Measurements from ENCODE around the gene ADAP2.
"Not testable (repeated sequence)": the region's sequence is repeated elsewhere in the genome, so short reads cannot be mapped to it uniquely, and the experiment has no call there.

Gene ADAP2, protein sequence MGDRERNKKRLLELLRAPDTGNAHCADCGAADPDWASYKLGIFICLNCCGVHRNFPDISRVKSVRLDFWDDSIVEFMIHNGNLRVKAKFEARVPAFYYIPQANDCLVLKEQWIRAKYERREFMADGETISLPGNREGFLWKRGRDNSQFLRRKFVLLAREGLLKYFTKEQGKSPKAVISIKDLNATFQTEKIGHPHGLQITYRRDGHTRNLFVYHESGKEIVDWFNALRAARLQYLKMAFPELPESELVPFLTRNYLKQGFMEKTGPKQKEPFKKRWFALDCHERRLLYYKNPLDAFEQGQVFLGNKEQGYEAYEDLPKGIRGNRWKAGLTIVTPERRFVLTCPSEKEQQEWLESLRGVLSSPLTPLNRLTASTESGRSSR

DNA sequence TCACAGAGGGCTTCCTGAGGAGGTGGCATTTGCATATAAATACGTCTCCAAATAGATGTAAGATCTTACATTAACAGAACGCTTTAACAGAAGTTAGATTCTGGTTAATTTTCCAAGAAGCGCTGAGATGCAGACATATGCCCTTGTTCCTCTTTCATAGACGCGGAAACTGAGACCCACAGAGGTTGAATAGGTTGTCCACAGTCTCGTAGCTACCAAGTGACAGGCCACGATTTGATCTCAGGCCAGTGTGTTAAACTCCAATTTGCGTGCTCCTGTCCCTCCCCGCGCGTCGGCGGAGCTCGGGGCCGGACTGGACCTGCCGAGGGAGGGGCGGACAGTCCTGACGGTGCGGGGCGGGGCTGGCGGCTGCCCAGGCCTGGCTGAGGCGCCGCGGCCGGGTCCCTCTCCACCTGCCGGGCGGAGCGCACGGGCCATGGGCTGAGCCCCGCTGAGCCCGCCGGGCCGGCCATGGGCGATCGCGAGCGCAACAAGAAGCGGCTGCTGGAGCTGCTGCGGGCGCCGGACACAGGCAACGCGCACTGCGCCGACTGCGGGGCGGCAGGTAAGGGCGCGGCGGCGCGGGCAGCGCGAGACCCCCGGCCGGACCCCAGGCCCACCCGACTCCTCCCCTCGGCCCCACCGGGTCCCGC lies at the start of gene ADAP2:
Gene ADAP2 (plus strand): TSS at position 402 of the 653 bp plus-strand sequence. CDS start 70 bp downstream, at position 472.
- DNase-seq = no peak

DNA sequence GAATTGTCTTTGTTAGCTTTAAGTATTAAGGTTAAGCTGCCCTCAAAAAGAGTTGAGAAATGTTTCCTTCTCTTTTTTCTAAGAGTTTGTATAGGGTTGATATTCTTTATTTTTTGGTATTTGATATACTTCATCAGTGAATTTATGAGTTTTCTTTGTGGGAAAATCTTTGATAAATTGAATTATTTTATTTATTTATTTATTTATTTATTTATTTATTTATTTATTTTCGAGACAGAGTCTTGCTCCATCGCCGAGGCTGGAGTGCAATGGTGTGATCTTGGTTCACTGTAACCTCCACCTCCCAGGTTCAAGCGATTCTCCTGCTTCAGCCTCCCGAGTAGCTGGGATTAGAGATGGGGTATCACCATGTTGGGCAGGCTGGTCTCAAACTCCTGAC lies 35.6 kb upstream of the ADAP2 start:
- DNase-seq = no peak

DNA sequence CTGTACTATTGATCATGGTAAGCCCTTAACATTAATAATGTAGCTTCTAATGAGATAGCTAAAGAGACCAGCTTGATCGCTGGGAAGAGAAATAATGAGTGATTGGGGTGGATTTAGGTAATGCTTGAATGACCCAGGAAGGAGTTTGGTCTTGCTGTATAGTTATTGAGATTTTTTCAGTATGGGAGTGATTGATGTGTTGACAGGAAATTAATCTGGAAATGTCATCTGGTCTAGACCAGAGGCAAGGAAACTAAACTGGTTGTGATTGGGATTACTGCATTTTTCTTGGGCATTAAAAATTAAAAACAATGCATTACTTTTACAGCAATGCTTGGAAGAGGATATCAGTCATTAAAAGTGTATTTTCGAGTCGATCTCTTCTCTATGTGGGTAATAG lies 27.5 kb upstream of the ADAP2 start:
- no peak for DNase-seq

DNA sequence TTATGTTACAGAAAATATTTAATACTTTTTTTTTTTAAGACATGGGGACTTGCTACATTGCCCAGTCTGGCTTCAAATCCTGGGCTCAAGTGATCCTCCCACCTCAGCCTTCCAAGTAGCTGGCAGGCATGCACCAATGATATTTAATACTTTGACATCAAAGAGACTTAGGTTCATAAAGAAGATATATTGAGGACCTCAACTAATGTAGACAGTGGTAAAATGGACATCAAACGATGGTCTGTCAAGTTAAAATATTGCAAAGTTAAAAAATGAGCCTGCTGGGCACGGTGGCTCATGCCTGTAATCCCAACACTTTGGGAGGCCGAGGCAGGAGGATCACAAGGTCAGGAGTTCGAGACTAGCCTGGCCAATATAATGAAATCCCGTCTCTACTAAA lies 24.4 kb upstream of the ADAP2 start:
- no peak for DNase-seq

DNA sequence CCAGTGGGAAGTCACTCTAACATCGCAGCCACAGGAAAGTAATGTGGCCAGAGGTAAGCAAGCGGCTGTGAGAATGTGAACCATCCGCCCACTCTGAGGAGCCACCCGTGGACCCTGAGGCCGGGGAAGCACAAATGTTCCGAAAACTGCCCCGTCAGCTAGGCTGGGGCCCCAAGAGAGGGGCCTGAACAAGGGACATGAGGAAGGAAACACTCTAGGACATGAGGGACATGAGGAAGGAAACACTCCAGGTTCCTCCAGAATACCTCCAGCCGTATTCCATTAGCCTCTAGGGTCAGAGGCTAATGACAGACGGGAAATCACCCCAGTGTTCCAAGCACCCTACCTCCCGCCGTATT lies 16.0 kb upstream of the ADAP2 start:
- DNase-seq = peak; percentile 42

DNA sequence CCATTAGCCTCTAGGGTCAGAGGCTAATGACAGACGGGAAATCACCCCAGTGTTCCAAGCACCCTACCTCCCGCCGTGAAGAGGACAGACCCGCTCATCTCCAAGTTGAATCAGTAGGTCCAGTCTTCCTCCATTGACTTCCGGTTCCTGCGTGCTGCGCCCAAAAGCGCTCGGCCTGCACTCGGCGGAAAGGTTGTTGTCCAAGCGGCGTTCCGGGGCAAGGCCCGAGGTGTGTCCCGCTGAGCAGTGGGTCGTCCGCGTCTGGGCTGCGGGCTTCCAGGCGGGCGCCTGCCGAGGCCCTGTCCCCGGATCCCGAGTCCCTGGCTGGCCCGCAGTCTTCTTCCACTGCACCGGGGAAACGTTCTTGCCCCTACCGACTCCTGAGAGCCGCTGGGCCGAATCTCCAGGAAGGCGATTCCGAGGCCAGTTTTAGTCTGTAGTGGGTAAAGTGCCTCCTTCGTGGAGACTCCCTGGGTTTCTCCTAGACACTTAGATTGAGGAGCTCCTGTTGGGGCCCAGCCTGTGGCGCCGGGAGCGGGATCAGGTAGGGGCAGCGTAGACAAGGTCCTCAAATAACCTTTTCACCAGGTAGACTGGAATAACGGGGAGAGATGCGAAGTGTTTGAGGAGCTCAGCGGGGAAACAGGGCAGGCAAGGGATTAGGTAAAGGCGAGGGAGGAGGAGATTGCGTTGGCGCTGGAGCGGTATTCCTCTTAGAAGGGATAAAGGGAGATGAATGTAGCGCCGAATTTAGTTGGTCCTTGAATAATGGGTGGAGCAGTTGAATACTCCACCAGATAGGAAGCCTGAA lies 15.4 kb upstream of the ADAP2 start, which contains the start of gene TEFM:
Gene TEFM (minus strand): TSS at position 138 of the 811 bp plus-strand sequence. CDS start 40 bp downstream, at position 98.
- peak; percentile 82 for DNase-seq

DNA sequence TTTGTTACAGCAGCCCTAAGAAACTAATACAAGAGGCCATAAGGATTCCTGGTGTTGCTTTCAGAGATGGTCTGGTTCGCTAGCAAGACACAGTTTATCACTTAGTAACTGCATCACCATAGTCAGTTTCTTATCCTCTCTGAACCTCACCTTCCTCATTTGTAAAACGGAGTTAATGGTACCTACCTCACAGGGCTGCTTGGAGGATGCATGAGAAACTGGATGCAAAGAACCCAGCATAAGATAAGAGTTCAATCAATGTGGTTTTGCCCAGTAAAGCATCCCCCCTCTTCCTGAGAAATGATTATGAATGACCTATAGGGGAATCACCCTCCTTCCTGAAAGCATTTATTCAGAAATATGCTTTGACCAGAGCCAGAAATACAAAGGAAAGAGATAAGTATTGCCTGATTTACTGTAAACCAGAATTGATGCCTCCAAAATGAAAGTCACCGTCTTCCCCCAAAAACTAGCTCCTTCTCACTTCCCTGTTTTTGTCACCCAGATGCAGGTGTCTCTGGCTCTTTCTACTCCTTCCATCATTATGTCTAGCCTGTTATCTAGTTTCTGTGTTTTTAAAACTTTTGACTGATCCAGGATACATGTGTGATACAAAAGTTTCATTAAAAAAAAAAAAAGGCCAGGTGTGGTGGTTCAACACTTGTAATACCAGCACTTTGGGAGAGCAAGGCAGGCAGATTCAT lies 12.9 kb upstream of the ADAP2 start:
- DNase-seq = no peak

DNA sequence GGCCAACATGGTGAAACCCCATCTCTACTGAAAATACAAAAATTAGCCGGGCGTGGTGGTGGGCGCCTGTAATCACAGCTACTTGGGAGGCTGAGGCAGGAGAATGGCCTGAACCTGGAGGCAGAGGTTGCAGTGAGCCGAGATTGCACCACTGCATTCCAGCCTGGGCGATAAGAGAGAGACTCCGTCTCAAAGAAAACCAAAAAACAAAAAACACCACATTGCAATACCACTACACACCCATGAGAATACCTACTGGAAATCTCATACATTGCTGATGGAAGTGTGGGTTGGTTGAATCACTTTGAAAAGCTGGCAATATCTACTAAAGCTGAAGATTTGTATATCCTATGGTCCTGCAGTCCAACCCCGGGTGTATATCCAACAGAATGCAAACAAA lies 11.6 kb upstream of the ADAP2 start:
- not testable (repeated sequence) for DNase-seq

DNA sequence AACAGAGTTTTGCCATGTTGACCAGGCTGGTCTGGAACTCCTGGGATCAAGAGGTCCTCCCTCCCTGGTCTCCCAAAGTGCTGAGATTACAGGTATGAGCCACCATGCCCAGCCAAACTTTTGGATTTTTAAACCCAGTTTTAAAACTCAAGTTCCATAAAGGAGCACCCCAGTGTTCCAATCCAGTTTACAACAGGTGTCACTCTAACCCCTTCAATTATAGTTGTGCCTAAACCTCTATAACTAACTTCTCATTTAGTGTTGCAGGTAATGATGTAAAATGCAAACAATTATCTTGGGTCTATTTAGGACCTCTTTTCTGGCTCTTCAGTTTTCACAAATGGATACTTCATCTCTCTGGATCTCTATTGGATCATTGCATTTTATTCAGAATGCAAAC lies 7.8 kb upstream of the ADAP2 start:
- DNase-seq = no peak

DNA sequence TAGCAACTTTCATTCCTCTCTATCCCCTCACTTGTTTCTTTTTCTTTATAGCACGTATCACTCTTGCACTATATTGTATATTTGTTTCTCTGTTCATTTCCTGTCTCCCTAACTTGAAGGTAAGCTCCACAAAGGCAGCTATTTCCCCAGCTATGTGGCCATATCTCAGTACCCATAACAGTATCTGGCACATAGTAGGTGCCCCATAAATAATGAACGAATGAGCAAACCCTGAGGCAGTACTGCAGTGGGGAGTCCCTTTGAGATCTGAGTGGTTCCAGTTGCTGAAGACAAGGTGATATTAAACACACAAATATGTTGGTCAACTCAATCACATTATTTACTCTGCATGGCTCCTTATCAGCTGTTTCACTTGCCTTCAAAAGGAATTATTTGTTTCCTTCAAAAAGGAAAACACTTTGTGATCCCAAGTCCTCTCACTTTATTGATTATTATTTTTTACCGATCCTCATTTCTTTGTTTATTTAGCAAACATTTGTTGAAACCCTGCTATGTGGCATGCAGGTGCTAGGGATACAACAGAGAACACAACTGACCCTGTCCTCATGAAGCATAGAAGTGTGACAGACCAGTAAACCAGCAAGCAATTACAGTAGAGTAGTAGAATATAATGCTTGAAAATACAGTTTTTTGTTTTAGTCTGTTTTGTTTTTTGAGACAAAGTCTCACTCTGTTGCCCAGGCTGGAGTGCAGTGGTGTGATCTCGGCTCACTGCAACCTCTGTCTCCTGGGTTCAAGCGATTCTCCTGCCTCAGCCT lies 5.7 kb upstream of the ADAP2 start:
- DNase-seq = no peak

DNA sequence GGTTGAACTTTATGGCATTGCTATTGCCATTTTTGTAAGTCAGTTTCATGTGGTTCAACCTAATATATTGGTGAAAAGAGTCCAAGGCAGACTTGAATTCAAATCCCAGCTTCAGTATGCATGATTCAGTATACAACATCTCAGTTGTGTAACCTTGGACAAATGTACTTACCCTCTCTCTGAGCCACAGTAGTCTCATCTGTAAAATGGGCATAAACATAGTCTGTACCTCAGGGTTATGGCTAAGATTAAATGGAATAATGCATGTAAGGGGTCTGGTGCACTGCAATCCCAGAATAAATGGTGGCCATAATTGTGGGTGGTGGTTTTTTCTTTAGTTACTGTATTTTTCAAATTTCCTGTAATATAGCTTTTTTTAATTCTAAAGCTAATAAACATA lies 4.7 kb upstream of the ADAP2 start:
- no peak for DNase-seq

DNA sequence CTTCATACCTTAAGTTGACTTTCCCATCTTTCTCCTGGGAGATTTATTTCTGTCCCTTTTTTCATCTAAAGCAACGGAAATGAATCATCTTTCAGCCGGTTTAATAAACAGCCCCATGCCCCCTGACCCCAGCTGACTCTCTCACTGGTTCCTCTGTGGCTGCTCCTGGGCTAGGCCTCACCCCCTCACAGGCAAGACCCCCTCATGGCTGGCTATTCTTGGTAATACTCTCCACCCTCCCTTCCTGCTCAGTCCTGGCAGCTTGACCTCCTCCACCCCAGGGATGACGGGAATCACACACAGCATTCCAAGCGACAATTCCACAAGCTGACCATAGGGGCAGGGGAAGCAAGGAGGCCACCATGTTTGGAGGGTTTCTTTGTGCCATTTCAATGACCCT lies 1.5 kb upstream of the ADAP2 start:
- DNase-seq = no peak

DNA sequence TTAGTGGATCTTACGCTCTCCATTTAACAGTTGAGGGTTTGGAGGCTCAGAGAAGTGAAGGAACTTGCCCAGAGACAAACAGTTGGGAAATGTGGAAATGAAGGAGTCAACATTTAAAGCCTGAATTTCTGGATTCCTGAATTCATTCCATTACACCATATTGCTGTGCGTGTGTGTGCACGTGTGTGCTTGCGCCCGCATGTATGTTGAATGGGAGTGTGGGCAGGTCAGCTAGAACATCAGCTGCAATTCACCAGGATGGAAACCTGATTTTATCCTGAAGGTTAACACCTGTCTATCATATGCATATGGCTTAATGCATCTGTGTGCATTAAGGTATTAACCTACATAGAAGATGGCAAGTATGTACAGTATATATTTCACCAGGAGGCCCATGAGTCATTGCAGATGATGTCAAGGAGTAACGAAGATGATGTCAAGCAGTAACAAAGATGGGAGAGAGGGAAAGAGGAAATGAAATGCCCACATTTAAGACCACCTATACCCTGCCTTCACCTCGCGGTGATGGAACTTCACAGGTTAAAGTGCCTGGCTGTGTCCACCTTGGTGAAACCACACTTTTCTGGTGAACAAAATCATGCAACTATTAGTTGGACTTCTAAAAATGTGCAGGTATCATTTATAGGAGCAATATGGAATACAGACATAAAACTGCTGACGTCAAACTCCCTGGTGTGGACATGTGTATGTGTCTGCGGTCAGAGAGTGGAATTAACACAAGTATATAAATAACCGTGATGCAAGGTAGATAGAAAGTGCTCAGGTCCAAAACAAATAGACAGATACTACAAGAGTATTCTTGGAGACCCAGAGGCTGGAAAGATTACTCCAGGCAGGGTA lies 832 bp upstream of the ADAP2 start:
- no peak for DNase-seq

DNA sequence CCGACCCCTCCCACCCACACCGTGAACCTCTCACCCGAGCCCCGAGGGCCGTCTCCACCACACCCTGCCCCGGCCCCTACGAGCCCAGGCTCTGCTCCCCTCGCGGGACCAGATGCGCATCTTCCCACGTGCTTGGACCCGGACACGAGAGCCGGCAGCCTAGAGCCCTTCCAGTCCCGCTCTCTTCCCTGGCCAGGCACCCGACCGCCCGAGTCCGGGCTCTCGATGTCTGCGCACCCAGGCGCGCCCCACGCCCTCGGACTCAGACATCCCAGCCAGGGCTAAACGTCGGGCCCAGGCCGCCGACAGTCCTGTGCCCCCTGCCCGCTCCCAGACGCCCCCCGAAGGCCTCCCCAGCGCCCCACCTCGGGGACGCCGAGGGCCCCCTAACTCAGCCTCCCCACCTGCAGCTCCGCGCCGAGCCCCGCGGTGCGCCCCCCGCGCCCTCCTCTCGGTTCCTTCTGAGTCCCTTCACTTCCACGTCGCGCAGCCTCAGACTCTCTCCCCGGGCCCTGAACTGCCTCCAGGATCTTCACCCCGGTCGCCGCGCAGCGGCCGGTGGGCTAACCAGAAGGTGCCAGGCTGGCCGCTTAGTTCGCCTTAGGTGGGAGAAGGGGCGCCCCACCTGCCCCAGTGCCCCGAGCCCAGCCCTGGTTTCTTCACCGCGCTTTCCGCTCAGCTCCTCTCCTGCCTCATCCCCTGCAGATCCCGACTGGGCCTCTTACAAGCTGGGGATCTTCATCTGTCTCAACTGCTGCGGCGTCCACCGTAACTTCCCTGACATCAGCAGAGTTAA lies 688 bp downstream of the ADAP2 start:
- DNase-seq = no peak

DNA sequence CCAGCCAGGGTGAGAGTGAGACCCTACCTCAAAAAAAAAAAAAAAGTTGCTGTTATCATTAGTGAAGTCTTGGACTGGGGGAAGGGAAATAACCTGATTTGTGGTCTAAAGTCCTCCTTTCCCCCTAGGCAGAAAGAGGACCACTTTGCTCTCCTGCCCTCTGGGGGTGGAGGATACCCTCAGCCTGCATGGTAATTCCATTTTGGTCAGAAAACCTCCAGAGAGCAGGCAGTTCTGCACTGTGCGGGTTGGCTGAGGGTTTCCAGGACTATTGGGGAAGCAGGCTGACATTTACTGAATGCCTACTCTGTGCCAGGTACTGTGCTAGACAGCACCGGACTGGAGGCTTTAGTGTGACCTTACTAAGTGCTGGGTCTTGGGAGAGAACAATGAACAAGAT lies 2.6 kb downstream of the ADAP2 start:
- DNase-seq = no peak

DNA sequence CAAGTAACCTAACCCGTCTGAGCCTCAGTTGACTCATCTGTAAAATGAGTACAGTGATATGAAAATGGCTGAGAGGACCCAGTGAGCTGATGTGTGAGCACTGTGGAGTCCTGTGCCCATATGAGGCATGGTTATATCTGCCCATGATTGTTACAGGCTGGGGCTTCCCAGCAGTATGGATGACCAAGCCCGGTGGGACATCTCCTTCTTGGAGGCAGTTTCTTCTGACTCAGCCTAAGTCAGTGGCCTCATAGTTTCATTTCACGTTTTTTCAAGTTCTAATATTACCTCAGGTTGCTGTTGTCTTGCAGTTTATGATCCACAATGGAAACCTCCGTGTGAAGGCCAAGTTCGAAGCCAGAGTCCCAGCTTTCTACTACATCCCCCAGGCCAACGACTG lies 4.8 kb downstream of the ADAP2 start:
- DNase-seq = no peak

DNA sequence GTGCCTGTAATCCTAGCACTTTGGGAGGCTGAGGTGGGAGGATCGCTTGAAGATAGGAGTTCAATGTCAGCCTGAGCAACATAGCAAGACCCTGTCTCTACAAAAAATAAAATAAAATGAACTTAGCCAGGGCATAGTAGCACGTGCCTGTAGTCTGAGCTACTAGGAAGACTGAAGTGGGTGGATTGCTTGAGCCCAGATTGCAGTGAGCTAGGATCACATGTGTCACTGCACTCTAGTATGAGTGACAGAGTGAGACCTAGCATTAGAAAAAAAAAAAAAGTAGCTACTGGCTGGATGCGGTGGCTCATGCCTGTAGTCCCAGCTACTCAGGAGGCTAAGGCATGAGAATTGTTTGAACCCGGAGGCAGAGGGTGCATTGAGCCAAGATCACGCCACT lies 6.0 kb downstream of the ADAP2 start:
- no peak for DNase-seq

DNA sequence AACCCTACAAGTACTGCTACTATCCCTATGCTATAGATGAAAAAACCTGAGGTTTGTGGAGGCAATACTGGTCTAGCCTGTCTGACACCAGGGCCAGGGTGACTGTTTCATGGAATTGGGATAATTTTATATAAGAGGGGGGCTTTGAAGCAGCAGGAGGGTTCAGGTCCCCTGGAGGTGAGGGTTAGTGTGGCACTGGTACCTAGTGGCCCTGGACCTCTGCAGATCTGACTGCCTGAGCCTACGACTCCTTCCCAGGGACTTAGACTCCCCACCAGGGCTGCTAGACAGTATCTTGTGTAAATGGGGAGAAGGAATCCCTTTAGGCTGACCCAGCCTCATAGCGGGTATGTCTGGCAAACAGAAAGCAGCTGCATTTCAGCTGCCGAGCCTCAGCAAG lies 6.8 kb downstream of the ADAP2 start:
- no peak for DNase-seq

DNA sequence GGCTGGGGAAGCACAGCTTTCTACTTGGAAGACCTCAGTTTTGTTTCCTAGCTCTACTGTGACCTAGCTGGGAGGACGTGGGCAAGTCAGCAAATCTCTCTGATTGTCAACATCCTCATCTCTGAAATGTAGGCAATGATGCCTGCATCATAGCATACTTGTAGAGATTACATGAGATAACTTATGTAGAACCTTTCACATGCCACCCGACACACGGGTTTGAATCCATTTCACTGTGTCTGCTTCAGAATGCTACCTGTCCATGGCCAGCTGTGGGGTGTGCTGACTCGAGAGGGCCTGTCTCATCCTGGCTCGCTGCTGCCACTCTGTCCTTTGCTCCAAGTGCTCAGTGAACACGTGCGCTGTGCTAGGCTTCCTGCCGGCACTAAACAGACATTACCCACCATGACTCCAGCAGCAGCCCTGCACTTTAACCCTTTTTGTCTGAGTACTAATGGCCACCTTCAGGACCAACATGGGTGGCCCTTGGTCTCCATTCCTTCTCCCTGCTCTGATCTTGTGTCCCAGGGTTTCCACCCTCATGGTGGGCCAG lies 7.4 kb downstream of the ADAP2 start:
- no peak for DNase-seq

DNA sequence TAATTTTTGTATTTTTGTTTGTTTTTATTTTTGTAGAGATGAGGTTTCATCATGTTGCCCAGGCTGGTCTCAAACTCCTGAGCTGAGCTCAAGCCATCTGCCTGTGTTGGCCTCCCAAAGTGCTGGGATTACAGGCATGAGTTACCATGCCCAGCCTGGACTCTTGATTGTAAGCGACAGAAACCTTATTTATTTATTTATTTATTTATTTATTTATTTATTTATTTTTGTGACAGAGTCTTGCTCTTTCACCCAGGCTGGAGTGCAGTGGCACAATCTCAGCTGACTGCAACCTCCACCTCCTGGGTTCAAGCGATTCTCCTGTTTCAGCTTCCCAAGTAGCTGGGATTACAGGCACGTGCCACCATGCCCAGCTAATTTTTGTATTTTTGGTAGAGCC lies 8.1 kb downstream of the ADAP2 start:
- not testable (repeated sequence) for DNase-seq
